Esophagus squamous epithelium (tissue), 4 donors: ENCODE results near the gene PKM.

ENCODE experiments used
- CTCF ChIP-seq, 6 experiments: fragments of 450-650 bp in 4 of 6; fragments of 200-600 bp in 2 of 6; sonication (generic) in 2 of 6; IDR thresholded peaks; one replicate each; pipeline ENCODE4 v1.5.1; 2016 to 2019; ENCODE audit warnings: antibody characterized with exemption in 6 of 6, mild to moderate bottlenecking in 4 of 6, moderate library complexity in 4 of 6
- POLR2A ChIP-seq, 4 donors: fragments of 450-650 bp; IDR thresholded peaks; one replicate each; pipeline ENCODE4 v1.6.1; 2017; ENCODE audit warnings: antibody characterized with exemption in 4 of 4, mild to moderate bottlenecking in 4 of 4, moderate library complexity in 3 of 4

GRCh38 chr15:72249142-72249810, 18.3 kb upstream of the PKM start:
- TF ChIP-seq CTCF (IDR thresholded peaks at IDR 0.05), result no peak
- no peak for TF ChIP-seq POLR2A (IDR thresholded peaks at IDR 0.05)
